PC-9 (cell line): ENCODE data around the gene UPK2. TPM values are rescaled to one million over a fixed set of nuclear protein-coding genes. Genes with fewer than 3 reads are reported as not detected.

Source experiments
- BruUV-seq: library from RNA; stranded (reverse); fragments of 400-500 nt; replicated peaks from 2 replicates; lab custom pipeline; 2021; lab: Mats Ljungman, UMichigan
- CTCF ChIA-PET: fragments of 300-600 bp; sonication (Branson Sonifier 250); formaldehyde crosslinking; loops from one replicate; lab custom pipeline; 2022; ENCODE audit warnings: antibody characterized with exemption; lab: Charles Lee
- POLR2A ChIA-PET: fragments of 300-600 bp; sonication (Branson Sonifier 250); formaldehyde crosslinking; loops from one replicate; lab custom pipeline; 2022; ENCODE audit warnings: antibody characterized with exemption; ENCODE audit not compliant: unreplicated experiment; lab: Charles Lee
- DNase-seq, 2 experiments: peaks; one replicate each; pipeline versions ENCODE4 v3.0.0 to v3.0.0-alpha.2; 2015 to 2022; ENCODE audit warnings: mixed read lengths in 1 of 2
- H2AFZ ChIP-seq: fragments of 200-600 bp; sonication (generic); 2 replicates; pipeline ENCODE4 v1.8.1; 2017; ENCODE audit warnings: antibody characterized with exemption
- H3F3A ChIP-seq: fragments of 200-600 bp; sonication (generic); 2 replicates; pipeline ENCODE4 v1.8.1; 2017; ENCODE audit warnings: antibody characterized with exemption, mild to moderate bottlenecking, low read depth; ENCODE audit not compliant: insufficient read depth
- H3K27ac ChIP-seq: fragments of 200-600 bp; sonication (generic); 2 replicates; pipeline ENCODE4 v1.6.1; 2016; ENCODE audit warnings: mixed run types
- H3K27me3 ChIP-seq: fragments of 200-600 bp; sonication (generic); 2 replicates; pipeline ENCODE4 v1.6.1; 2016; ENCODE audit warnings: low read depth, mixed run types; ENCODE audit not compliant: insufficient read depth
- H3K36me3 ChIP-seq: fragments of 200-600 bp; sonication (generic); 2 replicates; pipeline ENCODE4 v1.6.1; 2016; ENCODE audit warnings: low read depth, mixed run types
- H3K4me1 ChIP-seq: fragments of 200-600 bp; sonication (generic); replicated peaks from 2 replicates; pipeline ENCODE4 v1.6.1; 2016; ENCODE audit warnings: mixed run types; ENCODE audit not compliant: insufficient read depth
- H3K4me2 ChIP-seq: fragments of 200-600 bp; sonication (generic); 2 replicates; pipeline ENCODE4 v1.6.1; 2017; ENCODE audit warnings: mixed run types
- H3K4me3 ChIP-seq: fragments of 200-600 bp; sonication (generic); 2 replicates; pipeline ENCODE4 v1.6.1; 2016; ENCODE audit warnings: mixed run types
- H3K79me2 ChIP-seq: fragments of 200-600 bp; sonication (generic); 2 replicates; pipeline ENCODE4 v1.6.1; 2017; ENCODE audit warnings: low read depth, mixed run types
- H3K9me2 ChIP-seq: fragments of 200-600 bp; sonication (generic); 2 replicates; pipeline ENCODE4 v1.8.1; 2017; ENCODE audit warnings: mild to moderate bottlenecking; ENCODE audit not compliant: insufficient read depth
- H3K9me3 ChIP-seq: fragments of 200-600 bp; sonication (generic); 2 replicates; pipeline ENCODE4 v1.8.1; 2016; ENCODE audit warnings: low read depth; ENCODE audit not compliant: insufficient read depth
- H4K20me1 ChIP-seq: fragments of 200-600 bp; sonication (generic); 2 replicates; pipeline ENCODE4 v1.8.1; 2017; ENCODE audit not compliant: insufficient read depth
- EZH2 ChIP-seq: fragments of 200-600 bp; sonication (generic); IDR thresholded peaks from 2 replicates; pipeline ENCODE4 v1.8.0; 2017; ENCODE audit warnings: antibody characterized with exemption, low read depth
- intact Hi-C: fragments of 100-400 bp; cut with micrococcal nuclease; formaldehyde crosslinking; loops from one replicate; pipeline ENCODE4 v1.10.0; 2022; ENCODE audit not compliant: unreplicated experiment
- total RNA-seq: library from RNA; stranded (reverse); gene quantifications from 2 replicates; pipeline ENCODE4 v1.2.3, GENCODE V29; 2021
- TF ChIP-seq, protein P1 (sequence below): fragments of 200-600 bp; sonication (generic); conservative IDR thresholded peaks from 2 replicates; pipeline ENCODE4 v1.6.1; 2017; ENCODE audit warnings: mixed run types, antibody characterized with exemption, mild to moderate bottlenecking, moderate library complexity

Gene UPK2
- total RNA-seq, 1 experiment from 2014 or later: 17.1 TPM

GRCh38 chr11:118929501-118930093, 26.5 kb upstream of the UPK2 start:
- BruUV-seq: no TSS peak
- peak overlapping the region; percentile 55 for H3K27ac ChIP-seq
- H3K4me2 ChIP-seq: peak overlapping the region; percentile 97

GRCh38 chr11:118930094-118930712, 25.9 kb upstream of the UPK2 start:
- intact Hi-C loops: loop anchor here (1.0 kb wide), 1 partner anchor 8 kb away; no protein-coding TSS in a partner anchor
- H3K79me2 ChIP-seq: peaks cover 18% of the 10 kb centered on the region
- no peaks in the 10 kb centered on the region for H3K36me3 ChIP-seq
- POLR2A ChIA-PET: interaction anchor here (0.5 to 0.6 kb wide), 2 partner anchors 60 to 109 kb away, joined by 4 read pairs; no protein-coding TSS in a partner anchor
- H3K4me3 ChIP-seq: peak overlapping the region; percentile 84
- H3K9me2 ChIP-seq: no peaks in the 10 kb centered on the region
- H3F3A ChIP-seq: peaks cover 36% of the 10 kb centered on the region
- CTCF ChIA-PET: interaction anchor here (0.7 to 1.1 kb wide), 3 partner anchors 21 to 158 kb away, joined by 4 to 8 read pairs (median 7); no protein-coding TSS in a partner anchor
- peak overlapping the region; percentile 70 for H2AFZ ChIP-seq
- no peaks in the 10 kb centered on the region for H3K9me3 ChIP-seq
- H3K27me3 ChIP-seq: no peaks in the 10 kb centered on the region
- no peaks in the 10 kb centered on the region for H4K20me1 ChIP-seq
- no peak for TF ChIP-seq EZH2
- TF ChIP-seq, protein P1, sequence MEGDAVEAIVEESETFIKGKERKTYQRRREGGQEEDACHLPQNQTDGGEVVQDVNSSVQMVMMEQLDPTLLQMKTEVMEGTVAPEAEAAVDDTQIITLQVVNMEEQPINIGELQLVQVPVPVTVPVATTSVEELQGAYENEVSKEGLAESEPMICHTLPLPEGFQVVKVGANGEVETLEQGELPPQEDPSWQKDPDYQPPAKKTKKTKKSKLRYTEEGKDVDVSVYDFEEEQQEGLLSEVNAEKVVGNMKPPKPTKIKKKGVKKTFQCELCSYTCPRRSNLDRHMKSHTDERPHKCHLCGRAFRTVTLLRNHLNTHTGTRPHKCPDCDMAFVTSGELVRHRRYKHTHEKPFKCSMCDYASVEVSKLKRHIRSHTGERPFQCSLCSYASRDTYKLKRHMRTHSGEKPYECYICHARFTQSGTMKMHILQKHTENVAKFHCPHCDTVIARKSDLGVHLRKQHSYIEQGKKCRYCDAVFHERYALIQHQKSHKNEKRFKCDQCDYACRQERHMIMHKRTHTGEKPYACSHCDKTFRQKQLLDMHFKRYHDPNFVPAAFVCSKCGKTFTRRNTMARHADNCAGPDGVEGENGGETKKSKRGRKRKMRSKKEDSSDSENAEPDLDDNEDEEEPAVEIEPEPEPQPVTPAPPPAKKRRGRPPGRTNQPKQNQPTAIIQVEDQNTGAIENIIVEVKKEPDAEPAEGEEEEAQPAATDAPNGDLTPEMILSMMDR: peak; percentile 99
- peak; percentile 93 to 98 for DNase-seq
- peak overlapping the region; percentile 55 for H3K27ac ChIP-seq
- peaks cover 41% of the 10 kb centered on the region for H3K4me1 ChIP-seq
- H3K4me2 ChIP-seq: peak overlapping the region; percentile 97
- TSS peak; percentile 20 for BruUV-seq

More at GRCh38 chr11:118929501-118930093, 26.5 kb upstream of the UPK2 start:
- Histone ChIP-seq H3K27me3 (no peaks in the 10 kb centered on the region), H3K79me2 (peaks cover 24% of the 10 kb centered on the region), H3K9me2 (no peaks in the 10 kb centered on the region), H3K4me1 (peaks cover 41% of the 10 kb centered on the region), H4K20me1 (0 out of 2 replicates have a peak, but pooled peaks cover under 1% of the 10 kb centered on the region), H3K4me3 (peak overlapping the region; percentile 84), H3F3A (peaks cover 36% of the 10 kb centered on the region), H2AFZ (peak overlapping the region; percentile 69; the same call in 1 of the 2 replicates), H3K9me3 (no peaks in the 10 kb centered on the region), H3K36me3 (no peaks in the 10 kb centered on the region)
- DNase-seq: peak; percentile 81 to 88
- ChIA-PET CTCF (interaction anchor here (0.7 to 1.1 kb wide), 3 partner anchors 20 to 157 kb away, joined by 4 to 8 read pairs (median 7); no protein-coding TSS in a partner anchor), POLR2A (interaction anchor here (0.5 to 0.6 kb wide), 4 partner anchors 59 to 144 kb away, joined by 4 to 8 read pairs (median 4); no protein-coding TSS in a partner anchor)
- TF ChIP-seq EZH2: no peak
- intact Hi-C loops: loop anchor here (1.0 to 5.0 kb wide), 5 partner anchors 9 to 408 kb away; partner anchors contain the start of genes DDX6, RPS25 and TRAPPC4

DNA sequence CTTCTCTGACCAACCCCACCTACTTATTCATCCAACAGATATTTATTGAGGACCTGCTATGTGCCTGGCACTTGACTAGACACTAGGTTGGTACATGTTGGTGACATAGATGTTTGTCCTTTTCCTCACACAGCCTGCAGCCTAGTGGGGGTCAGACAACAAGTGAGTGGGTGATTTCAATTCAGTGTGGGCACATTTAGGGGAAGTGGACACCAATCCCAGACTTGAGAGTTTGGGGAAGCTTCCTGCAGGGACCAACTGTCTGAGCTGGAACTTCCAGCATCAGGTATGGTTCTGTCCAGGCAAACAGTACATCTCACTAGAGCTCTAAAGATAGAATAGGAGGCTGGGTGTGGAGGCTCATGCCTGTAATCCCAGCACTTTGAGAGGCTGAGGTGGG, 24.5 kb upstream of the UPK2 start:
- CTCF ChIA-PET: no interaction called here
- no peak overlapping the region for H3K27ac ChIP-seq
- peaks cover 30% of the 10 kb centered on the region for H3F3A ChIP-seq
- TF ChIP-seq EZH2: no peak
- TF ChIP-seq, protein P1: no peak
- POLR2A ChIA-PET: interaction anchor here (0.9 kb wide), 1 partner anchor 62 kb away, joined by 21 read pairs; no protein-coding TSS in a partner anchor
- no peak overlapping the region for H3K4me3 ChIP-seq
- no peaks in the 10 kb centered on the region for H4K20me1 ChIP-seq
- peak in 1 of 2 experiments; percentile 32 for DNase-seq
- H3K9me2 ChIP-seq: no peaks in the 10 kb centered on the region
- H2AFZ ChIP-seq: no peak overlapping the region
- H3K9me3 ChIP-seq: no peaks in the 10 kb centered on the region
- no peaks in the 10 kb centered on the region for H3K36me3 ChIP-seq
- intact Hi-C loops: no loop called here
- no peak overlapping the region for H3K4me2 ChIP-seq
- H3K27me3 ChIP-seq: no peaks in the 10 kb centered on the region
- H3K79me2 ChIP-seq: peaks cover 9% of the 10 kb centered on the region; the same call in 1 of the 2 replicates
- H3K4me1 ChIP-seq: peaks cover 35% of the 10 kb centered on the region
- no TSS peak for BruUV-seq
